NT2/D1 (cell line): ENCODE results near the gene GAREM2.

Experiments
- DNase-seq: peaks from one replicate; pipeline ENCODE4 v3.0.0-alpha.2; 2011; ENCODE audit warnings: low read depth, low spot score
- H3K27me3 ChIP-seq: 2 replicates; pipeline ENCODE4 v1.6.0; 2011; ENCODE audit warnings: mild to moderate bottlenecking; ENCODE audit not compliant: insufficient read length, insufficient read depth
- H3K36me3 ChIP-seq: 2 replicates; pipeline ENCODE4 v1.6.1; 2011; ENCODE audit warnings: mild to moderate bottlenecking, low read length, mixed read lengths; ENCODE audit not compliant: insufficient read depth, insufficient read length
- H3K4me1 ChIP-seq: 2 replicates; pipeline ENCODE4 v1.5.1; 2011; ENCODE audit not compliant: insufficient read depth, insufficient read length
- H3K4me3 ChIP-seq: 2 replicates; pipeline ENCODE4 v1.5.1; 2011; ENCODE audit warnings: low read depth; ENCODE audit not compliant: insufficient read length
- H3K9ac ChIP-seq: 2 replicates; pipeline ENCODE4 v1.6.0; 2011; ENCODE audit warnings: low read depth; ENCODE audit not compliant: insufficient read length
- H3K9me3 ChIP-seq: 2 replicates; pipeline ENCODE4 v1.5.1; 2011; ENCODE audit warnings: mild to moderate bottlenecking, low read length; ENCODE audit not compliant: insufficient read depth
- SUZ12 ChIP-seq: IDR thresholded peaks from 2 replicates; pipeline ENCODE4 v1.6.1; 2011; ENCODE audit not compliant: insufficient read length, insufficient read depth; ENCODE audit errors: extremely low read depth
- YY1 ChIP-seq: IDR thresholded peaks from 2 replicates; pipeline ENCODE4 v1.6.1; 2011; ENCODE audit not compliant: insufficient read length, insufficient read depth
- ZNF274 ChIP-seq: IDR thresholded peaks from 2 replicates; pipeline ENCODE4 v1.6.1; 2011; ENCODE audit warnings: mild to moderate bottlenecking, low read depth, low read length

Gene GAREM2

GRCh38 chr2:26176279-26176615 lies 3.4 kb downstream of the GAREM2 start:
- no peaks in the 10 kb centered on the region for H3K36me3 ChIP-seq
- TF ChIP-seq YY1 (no peak), SUZ12 (no peak), ZNF274 (no peak)
- H3K4me1 ChIP-seq: peaks cover 20% of the 10 kb centered on the region
- H3K4me3 ChIP-seq: no peak overlapping the region
- H3K27me3 ChIP-seq: peaks cover 11% of the 10 kb centered on the region
- no peak for DNase-seq
- H3K9me3 ChIP-seq: no peaks in the 10 kb centered on the region
- H3K9ac ChIP-seq: no peak overlapping the region

GRCh38 chr2:26177122-26177521 lies 4.2 kb downstream of the GAREM2 start:
- Histone ChIP-seq H3K36me3 (no peaks in the 10 kb centered on the region), H3K9ac (no peak overlapping the region), H3K4me3 (no peak overlapping the region), H3K4me1 (peaks cover 21% of the 10 kb centered on the region), H3K27me3 (peaks cover 11% of the 10 kb centered on the region), H3K9me3 (no peaks in the 10 kb centered on the region)
- no peak for TF ChIP-seq ZNF274
- TF ChIP-seq YY1: no peak
- no peak for TF ChIP-seq SUZ12
- no peak for DNase-seq

- Histone ChIP-seq H3K4me1 (peaks cover 24% of the 10 kb centered on the region), H3K36me3 (no peaks in the 10 kb centered on the region), H3K27me3 (peaks cover 9% of the 10 kb centered on the region), H3K9ac (no peak overlapping the region), H3K9me3 (no peaks in the 10 kb centered on the region), H3K4me3 (no peak overlapping the region)
- TF ChIP-seq ZNF274 (no peak), SUZ12 (no peak), YY1 (no peak)
- DNase-seq: no peak
These were observed 5.4 kb downstream of the GAREM2 start for GRCh38 chr2:26178246-26178645.

- H3K4me3 ChIP-seq: peak overlapping the region; percentile 45
- no peak for TF ChIP-seq YY1
- TF ChIP-seq SUZ12: no peak
- no peak for TF ChIP-seq ZNF274
- H3K4me1 ChIP-seq: peaks cover 24% of the 10 kb centered on the region
- H3K9me3 ChIP-seq: no peaks in the 10 kb centered on the region
- H3K27me3 ChIP-seq: peaks cover 5% of the 10 kb centered on the region
- H3K36me3 ChIP-seq: no peaks in the 10 kb centered on the region
- DNase-seq: no peak
- peak overlapping the region; percentile 51 for H3K9ac ChIP-seq
These were observed 6.0 kb downstream of the GAREM2 start for GRCh38 chr2:26178746-26179436.

- Histone ChIP-seq H3K9me3 (no peaks in the 10 kb centered on the region), H3K4me1 (peaks cover 22% of the 10 kb centered on the region), H3K27me3 (no peaks in the 10 kb centered on the region), H3K9ac (peak overlapping the region; percentile 51), H3K4me3 (peak overlapping the region; percentile 45), H3K36me3 (peaks cover under 1% of the 10 kb centered on the region)
- DNase-seq: peak; percentile 56
- TF ChIP-seq SUZ12: no peak
- TF ChIP-seq ZNF274: no peak
- TF ChIP-seq YY1: no peak
These were observed 6.6 kb downstream of the GAREM2 start for GRCh38 chr2:26179446-26179913.

GRCh38 chr2:26182441-26182840 lies 9.6 kb downstream of the GAREM2 start:
- H3K27me3 ChIP-seq: peaks cover 7% of the 10 kb centered on the region
- H3K4me1 ChIP-seq: peaks cover 11% of the 10 kb centered on the region
- DNase-seq: no peak
- peaks cover 2% of the 10 kb centered on the region for H3K36me3 ChIP-seq
- no peak overlapping the region for H3K4me3 ChIP-seq
- TF ChIP-seq SUZ12: no peak
- no peak for TF ChIP-seq ZNF274
- no peak for TF ChIP-seq YY1
- H3K9ac ChIP-seq: no peak overlapping the region
- no peaks in the 10 kb centered on the region for H3K9me3 ChIP-seq

GRCh38 chr2:26182887-26183630 lies 10.2 kb downstream of the GAREM2 start:
- no peak for DNase-seq
- peaks cover 14% of the 10 kb centered on the region for H3K4me1 ChIP-seq
- peaks cover 5% of the 10 kb centered on the region for H3K36me3 ChIP-seq
- no peak overlapping the region for H3K4me3 ChIP-seq
- H3K9ac ChIP-seq: no peak overlapping the region
- peaks cover 7% of the 10 kb centered on the region for H3K27me3 ChIP-seq
- TF ChIP-seq ZNF274 (no peak), SUZ12 (no peak)
- H3K9me3 ChIP-seq: no peaks in the 10 kb centered on the region
